ENCODE data around the gene DNMBP. TPM values are rescaled to one million over a fixed set of nuclear protein-coding genes. Genes with fewer than 3 reads are reported as not detected.
"Not testable (repeated sequence)": the region's sequence is repeated elsewhere in the genome, so short reads cannot be mapped to it uniquely, and the experiment has no call there.

Gene DNMBP
- total RNA-seq, 1 donor: 14.1 TPM

GRCh38 chr10:99953510-99953909 lies 56.2 kb downstream of the DNMBP start:
- H3K4me3 ChIP-seq (ENCODE audit: low read length): not testable (repeated sequence)

GRCh38 chr10:99952799-99953198 lies 56.9 kb downstream of the DNMBP start:
- Histone ChIP-seq H3K4me1 (ENCODE audit: insufficient read depth, low read length) (no peaks in the 10 kb centered on the region), H3K27me3 (ENCODE audit: insufficient read depth, low read length) (no peaks in the 10 kb centered on the region), H3K4me3 (ENCODE audit: low read length) (no peak overlapping the region), H3K9me3 (ENCODE audit: low read depth, low read length) (no peaks in the 10 kb centered on the region)

More at GRCh38 chr10:99953510-99953909, 56.2 kb downstream of the DNMBP start:
- not testable (repeated sequence) for H3K9me3 ChIP-seq (ENCODE audit: low read depth, low read length); H3K27me3 ChIP-seq (ENCODE audit: insufficient read depth, low read length); H3K4me1 ChIP-seq (ENCODE audit: insufficient read depth, low read length)

- H3K4me1 ChIP-seq (ENCODE audit: insufficient read depth, low read length); H3K9me3 ChIP-seq (ENCODE audit: low read depth, low read length); H3K27me3 ChIP-seq (ENCODE audit: insufficient read depth, low read length); H3K4me3 ChIP-seq (ENCODE audit: low read length): not testable (repeated sequence)
Measured at GRCh38 chr10:99946051-99946450, 63.7 kb downstream of the DNMBP start.

- Histone ChIP-seq H3K4me1 (ENCODE audit: insufficient read depth, low read length) (no peaks in the 10 kb centered on the region), H3K9me3 (ENCODE audit: low read depth, low read length) (no peaks in the 10 kb centered on the region), H3K27me3 (ENCODE audit: insufficient read depth, low read length) (no peaks in the 10 kb centered on the region), H3K4me3 (ENCODE audit: low read length) (no peak overlapping the region)
Measured at GRCh38 chr10:99945263-99945662, 64.5 kb downstream of the DNMBP start.

- no peaks in the 10 kb centered on the region for H3K4me1 ChIP-seq (ENCODE audit: insufficient read depth, low read length)
- no peaks in the 10 kb centered on the region for H3K27me3 ChIP-seq (ENCODE audit: insufficient read depth, low read length)
- no peak overlapping the region for H3K4me3 ChIP-seq (ENCODE audit: low read length)
- H3K9me3 ChIP-seq (ENCODE audit: low read depth, low read length): no peaks in the 10 kb centered on the region
Measured at GRCh38 chr10:99944860-99945259, 64.9 kb downstream of the DNMBP start.

GRCh38 chr10:99943908-99944307 lies 65.8 kb downstream of the DNMBP start:
- Histone ChIP-seq H3K4me1 (ENCODE audit: insufficient read depth, low read length) (no peaks in the 10 kb centered on the region), H3K4me3 (ENCODE audit: low read length) (no peak overlapping the region)

GRCh38 chr10:99941942-99942820 lies 67.6 kb downstream of the DNMBP start:
- H3K4me3 ChIP-seq (ENCODE audit: low read length): no peak overlapping the region
- no peaks in the 10 kb centered on the region for H3K9me3 ChIP-seq (ENCODE audit: low read depth, low read length)
- H3K4me1 ChIP-seq (ENCODE audit: insufficient read depth, low read length): no peaks in the 10 kb centered on the region
- H3K27me3 ChIP-seq (ENCODE audit: insufficient read depth, low read length): no peaks in the 10 kb centered on the region

More at GRCh38 chr10:99943908-99944307, 65.8 kb downstream of the DNMBP start:
- Histone ChIP-seq H3K9me3 (ENCODE audit: low read depth, low read length) (no peaks in the 10 kb centered on the region), H3K27me3 (ENCODE audit: insufficient read depth, low read length) (no peaks in the 10 kb centered on the region)

- no peaks in the 10 kb centered on the region for H3K9me3 ChIP-seq (ENCODE audit: low read depth, low read length)
- H3K4me1 ChIP-seq (ENCODE audit: insufficient read depth, low read length): no peaks in the 10 kb centered on the region
- no peak overlapping the region for H3K4me3 ChIP-seq (ENCODE audit: low read length)
- H3K27me3 ChIP-seq (ENCODE audit: insufficient read depth, low read length): no peaks in the 10 kb centered on the region
Measured at GRCh38 chr10:99938563-99938962, 71.2 kb downstream of the DNMBP start.

- Histone ChIP-seq H3K4me1 (ENCODE audit: insufficient read depth, low read length) (no peaks in the 10 kb centered on the region), H3K9me3 (ENCODE audit: low read depth, low read length) (no peaks in the 10 kb centered on the region), H3K4me3 (ENCODE audit: low read length) (no peak overlapping the region), H3K27me3 (ENCODE audit: insufficient read depth, low read length) (no peaks in the 10 kb centered on the region)
Measured at GRCh38 chr10:99937630-99938029, 72.1 kb downstream of the DNMBP start.

- not testable (repeated sequence) for H3K27me3 ChIP-seq (ENCODE audit: insufficient read depth, low read length); H3K4me3 ChIP-seq (ENCODE audit: low read length); H3K9me3 ChIP-seq (ENCODE audit: low read depth, low read length)
- peaks cover 18% of the 10 kb centered on the region for H3K4me1 ChIP-seq (ENCODE audit: insufficient read depth, low read length)
Measured at GRCh38 chr10:99932203-99932957, 77.4 kb downstream of the DNMBP start.

GRCh38 chr10:99930731-99931550 lies 78.8 kb downstream of the DNMBP start:
- H3K9me3 ChIP-seq (ENCODE audit: low read depth, low read length): no peaks in the 10 kb centered on the region
- no peak overlapping the region for H3K4me3 ChIP-seq (ENCODE audit: low read length)
- peaks cover 26% of the 10 kb centered on the region for H3K4me1 ChIP-seq (ENCODE audit: insufficient read depth, low read length)
- H3K27me3 ChIP-seq (ENCODE audit: insufficient read depth, low read length): no peaks in the 10 kb centered on the region

GRCh38 chr10:99929360-99929759 lies 80.4 kb downstream of the DNMBP start:
- peaks cover 26% of the 10 kb centered on the region for H3K4me1 ChIP-seq (ENCODE audit: insufficient read depth, low read length)
- H3K27me3 ChIP-seq (ENCODE audit: insufficient read depth, low read length): no peaks in the 10 kb centered on the region
- no peaks in the 10 kb centered on the region for H3K9me3 ChIP-seq (ENCODE audit: low read depth, low read length)
- no peak overlapping the region for H3K4me3 ChIP-seq (ENCODE audit: low read length)

GRCh38 chr10:99927721-99928280 lies 81.9 kb downstream of the DNMBP start:
- H3K9me3 ChIP-seq (ENCODE audit: low read depth, low read length): no peaks in the 10 kb centered on the region
- H3K27me3 ChIP-seq (ENCODE audit: insufficient read depth, low read length): no peaks in the 10 kb centered on the region
- H3K4me3 ChIP-seq (ENCODE audit: low read length): no peak overlapping the region

GRCh38 chr10:99926925-99927720 lies 82.6 kb downstream of the DNMBP start:
- H3K9me3 ChIP-seq (ENCODE audit: low read depth, low read length): no peaks in the 10 kb centered on the region
- no peaks in the 10 kb centered on the region for H3K27me3 ChIP-seq (ENCODE audit: insufficient read depth, low read length)
- H3K4me1 ChIP-seq (ENCODE audit: insufficient read depth, low read length): peaks cover 24% of the 10 kb centered on the region
- H3K4me3 ChIP-seq (ENCODE audit: low read length): no peak overlapping the region

More at GRCh38 chr10:99927721-99928280, 81.9 kb downstream of the DNMBP start:
- peaks cover 26% of the 10 kb centered on the region for H3K4me1 ChIP-seq (ENCODE audit: insufficient read depth, low read length)

Measured in mononuclear cell (primary cell).